ENCODE measurements around the gene NGDN.

NGDN gene

GRCh38 chr14:23435543-23436326 lies 33.8 kb upstream of the NGDN start, which contains the start of gene MYH7:
Gene MYH7 (minus strand): TSS chr14:23435660. CDS start chr14:23433732, 1,928 bp downstream.
- no peak for TF ChIP-seq CTCF (IDR thresholded peaks at IDR 0.05; ENCODE audit: low read depth, low read length)
- no peak within 1 kb of the TSS for H3K4me3 ChIP-seq (replicated peaks in 1 of 2; ENCODE audit: low read depth in 2 of 2, low read length in 2 of 2)
- no peak for DNase-seq (ENCODE audit: low read depth in 2 of 2)

GRCh38 chr14:23436327-23437132 lies 33.0 kb upstream of the NGDN start:
- no peak overlapping the region for H3K4me3 ChIP-seq (replicated peaks in 1 of 2; ENCODE audit: low read depth in 2 of 2, low read length in 2 of 2)
- DNase-seq (ENCODE audit: low read depth in 2 of 2), result no peak
- no peak for TF ChIP-seq CTCF (IDR thresholded peaks at IDR 0.05; ENCODE audit: low read depth, low read length)

- TF ChIP-seq CTCF (IDR thresholded peaks at IDR 0.05; ENCODE audit: low read depth, low read length), result no peak
- no peak overlapping the region for H3K4me3 ChIP-seq (replicated peaks in 1 of 2; ENCODE audit: low read depth in 2 of 2, low read length in 2 of 2)
- DNase-seq (ENCODE audit: low read depth in 2 of 2), result no peak
Observed at GRCh38 chr14:23437133-23438100, 32.1 kb upstream of the NGDN start.

- no peak overlapping the region for H3K4me3 ChIP-seq (replicated peaks in 1 of 2; ENCODE audit: low read depth in 2 of 2, low read length in 2 of 2)
- TF ChIP-seq CTCF (IDR thresholded peaks at IDR 0.05; ENCODE audit: low read depth, low read length), result no peak
- DNase-seq (ENCODE audit: low read depth in 2 of 2), result no peak
Observed at GRCh38 chr14:23438101-23438971, 31.2 kb upstream of the NGDN start.

GRCh38 chr14:23439107-23439835 lies 30.2 kb upstream of the NGDN start:
- no peak for DNase-seq (ENCODE audit: low read depth in 2 of 2)
- no peak overlapping the region for H3K4me3 ChIP-seq (replicated peaks in 1 of 2; ENCODE audit: low read depth in 2 of 2, low read length in 2 of 2)
- TF ChIP-seq CTCF (IDR thresholded peaks at IDR 0.05; ENCODE audit: low read depth, low read length), result no peak

Data from cardiac fibroblast (primary cell).